ENCODE data around the gene ZMYND19. TPM values are rescaled to one million over a fixed set of nuclear protein-coding genes. Genes with fewer than 3 reads are reported as not detected.
"Not testable (repeated sequence)": the region's sequence is repeated elsewhere in the genome, so short reads cannot be mapped to it uniquely, and the experiment has no call there.

Gene ZMYND19
- total RNA-seq, 1 donor from 2014 or later, result 31.4 TPM

GRCh38 chr9:137556069-137556838 lies 34.1 kb downstream of the ZMYND19 start:
- Mint-ChIP-seq H3K36me3 (ENCODE audit: unreplicated experiment) (peaks cover 34% of the 10 kb centered on the region), H3K27ac (ENCODE audit: unreplicated experiment) (peak overlapping the region; percentile 18), H3K4me1 (ENCODE audit: unreplicated experiment) (peaks cover 5% of the 10 kb centered on the region), H3K27me3 (ENCODE audit: unreplicated experiment) (no peaks in the 10 kb centered on the region), H3K9me3 (ENCODE audit: unreplicated experiment) (no peaks in the 10 kb centered on the region), H3K4me3 (ENCODE audit: unreplicated experiment) (no peak overlapping the region)
- no peak for DNase-seq (ENCODE audit: extremely low spot score, unreplicated experiment)
- TF ChIP-seq CTCF (IDR thresholded peaks at IDR 0.05), result no peak

GRCh38 chr9:137555179-137555578 lies 35.1 kb downstream of the ZMYND19 start:
- Mint-ChIP-seq H3K27me3 (ENCODE audit: unreplicated experiment) (no peaks in the 10 kb centered on the region), H3K36me3 (ENCODE audit: unreplicated experiment) (peaks cover 34% of the 10 kb centered on the region), H3K9me3 (ENCODE audit: unreplicated experiment) (no peaks in the 10 kb centered on the region), H3K4me3 (ENCODE audit: unreplicated experiment) (no peak overlapping the region), H3K4me1 (ENCODE audit: unreplicated experiment) (peaks cover 7% of the 10 kb centered on the region), H3K27ac (ENCODE audit: unreplicated experiment) (no peak overlapping the region)
- no peak for DNase-seq (ENCODE audit: extremely low spot score, unreplicated experiment)
- TF ChIP-seq CTCF (IDR thresholded peaks at IDR 0.05), result no peak

- no peak overlapping the region for H3K27ac Mint-ChIP-seq (ENCODE audit: unreplicated experiment)
- no peaks in the 10 kb centered on the region for H3K9me3 Mint-ChIP-seq (ENCODE audit: unreplicated experiment)
- no peak for TF ChIP-seq CTCF (IDR thresholded peaks at IDR 0.05)
- no peak overlapping the region for H3K4me3 Mint-ChIP-seq (ENCODE audit: unreplicated experiment)
- peaks cover 16% of the 10 kb centered on the region for H3K4me1 Mint-ChIP-seq (ENCODE audit: unreplicated experiment)
- H3K27me3 Mint-ChIP-seq (ENCODE audit: unreplicated experiment), result no peaks in the 10 kb centered on the region
- DNase-seq (ENCODE audit: extremely low spot score, unreplicated experiment), result no peak
- H3K36me3 Mint-ChIP-seq (ENCODE audit: unreplicated experiment), result peaks cover 26% of the 10 kb centered on the region
These were observed 36.0 kb downstream of the ZMYND19 start for GRCh38 chr9:137554349-137554748.

- H3K27me3 Mint-ChIP-seq (ENCODE audit: unreplicated experiment); H3K9me3 Mint-ChIP-seq (ENCODE audit: unreplicated experiment); H3K4me3 Mint-ChIP-seq (ENCODE audit: unreplicated experiment); DNase-seq (ENCODE audit: extremely low spot score, unreplicated experiment); H3K27ac Mint-ChIP-seq (ENCODE audit: unreplicated experiment): not testable (repeated sequence)
- Mint-ChIP-seq H3K4me1 (ENCODE audit: unreplicated experiment) (peaks cover 20% of the 10 kb centered on the region), H3K36me3 (ENCODE audit: unreplicated experiment) (peaks cover 26% of the 10 kb centered on the region)
These were observed 36.7 kb downstream of the ZMYND19 start for GRCh38 chr9:137553654-137554053.

- DNase-seq (ENCODE audit: extremely low spot score, unreplicated experiment), result no peak
- Mint-ChIP-seq H3K9me3 (ENCODE audit: unreplicated experiment) (no peaks in the 10 kb centered on the region), H3K36me3 (ENCODE audit: unreplicated experiment) (peaks cover 22% of the 10 kb centered on the region)
These were observed 38.1 kb downstream of the ZMYND19 start for GRCh38 chr9:137552022-137552768.

More at GRCh38 chr9:137552022-137552768, 38.1 kb downstream of the ZMYND19 start:
- Mint-ChIP-seq H3K27me3 (ENCODE audit: unreplicated experiment) (no peaks in the 10 kb centered on the region), H3K27ac (ENCODE audit: unreplicated experiment) (peak overlapping the region; percentile 71), H3K4me1 (ENCODE audit: unreplicated experiment) (peaks cover 20% of the 10 kb centered on the region), H3K4me3 (ENCODE audit: unreplicated experiment) (peak overlapping the region; percentile 78)
- no peak for TF ChIP-seq CTCF (IDR thresholded peaks at IDR 0.05)
